ENCODE data around the gene DNAL1. TPM values are rescaled to one million over a fixed set of nuclear protein-coding genes. Genes with fewer than 3 reads are reported as not detected.

Gene DNAL1, protein sequence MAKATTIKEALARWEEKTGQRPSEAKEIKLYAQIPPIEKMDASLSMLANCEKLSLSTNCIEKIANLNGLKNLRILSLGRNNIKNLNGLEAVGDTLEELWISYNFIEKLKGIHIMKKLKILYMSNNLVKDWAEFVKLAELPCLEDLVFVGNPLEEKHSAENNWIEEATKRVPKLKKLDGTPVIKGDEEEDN
- total RNA-seq: 6.2 and 12.0 TPM in 2 replicates

DNA sequence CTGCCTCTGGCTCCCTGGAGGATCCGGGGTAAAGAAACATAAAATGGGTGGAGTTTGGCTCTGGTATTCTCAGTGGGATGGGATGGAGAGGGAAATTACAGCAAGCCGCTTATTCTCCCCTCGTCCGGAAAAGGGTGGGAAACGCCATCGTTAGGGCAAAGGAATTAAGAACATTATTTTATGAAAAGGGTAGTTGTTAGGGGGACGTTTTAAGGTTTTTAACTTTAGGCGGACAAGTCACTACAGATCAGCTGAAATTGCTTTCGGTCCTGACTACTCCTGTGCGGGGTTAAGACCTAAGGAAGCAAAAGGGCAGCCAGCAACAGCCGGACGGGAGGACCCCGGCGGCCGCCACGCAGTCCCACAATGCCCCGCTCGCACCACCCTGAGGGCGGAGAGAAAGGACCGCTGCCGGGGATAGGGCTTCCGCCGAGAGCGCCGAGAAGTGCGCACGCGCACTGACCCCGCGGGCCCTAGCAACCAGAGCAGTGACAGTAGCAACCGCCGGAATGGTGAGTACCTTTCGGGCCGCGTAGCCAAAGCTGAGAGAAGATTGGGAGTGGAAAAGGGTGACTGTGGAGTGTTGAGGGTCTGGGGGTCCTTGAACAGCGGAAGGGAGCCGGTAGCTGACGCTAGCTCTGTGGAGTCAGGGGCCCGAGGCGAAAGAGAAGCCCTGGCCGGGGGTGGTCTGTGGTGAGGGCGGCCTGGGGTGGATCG is at the start of gene DNAL1:
DNAL1 (plus strand) TSS at position 456 of the 717 bp plus-strand sequence; CDS start at position 510, 54 bp downstream.

DNA sequence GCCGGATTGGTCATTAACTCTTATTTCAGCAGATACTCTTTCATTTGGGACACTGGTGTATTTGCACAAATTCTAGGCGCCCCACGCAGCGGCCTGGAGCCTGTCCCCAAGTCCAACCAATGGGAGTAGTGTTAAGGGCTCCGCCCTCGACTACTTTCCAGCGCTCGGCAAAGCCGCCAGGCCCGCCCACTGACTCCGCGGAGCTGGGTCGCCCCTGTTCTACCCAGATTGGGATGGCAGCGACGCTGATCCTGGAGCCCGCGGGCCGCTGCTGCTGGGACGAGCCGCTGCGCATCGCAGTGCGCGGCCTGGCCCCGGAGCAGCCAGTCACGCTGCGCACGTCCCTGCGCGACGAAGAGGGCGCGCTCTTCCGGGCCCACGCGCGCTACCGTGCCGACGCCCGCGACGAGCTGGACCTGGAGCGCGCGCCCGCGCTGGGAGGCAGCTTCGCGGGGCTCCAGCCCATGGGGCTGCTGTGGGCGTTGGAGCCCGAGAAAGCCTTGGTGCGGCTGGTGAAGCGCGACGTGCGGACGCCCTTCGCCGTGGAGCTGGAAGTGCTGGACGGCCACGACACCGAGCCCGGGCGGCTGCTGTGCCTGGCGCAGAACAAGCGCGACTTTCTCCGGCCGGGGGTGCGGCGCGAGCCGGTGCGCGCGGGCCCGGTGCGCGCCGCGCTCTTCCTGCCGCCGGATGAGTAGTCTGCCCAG is 32.3 kb upstream of the DNAL1 start, which contains the start of gene ACOT6:
ACOT6 (plus strand) TSS at position 179 of the 707 bp plus-strand sequence; CDS start at position 234, 55 bp downstream.

DNA sequence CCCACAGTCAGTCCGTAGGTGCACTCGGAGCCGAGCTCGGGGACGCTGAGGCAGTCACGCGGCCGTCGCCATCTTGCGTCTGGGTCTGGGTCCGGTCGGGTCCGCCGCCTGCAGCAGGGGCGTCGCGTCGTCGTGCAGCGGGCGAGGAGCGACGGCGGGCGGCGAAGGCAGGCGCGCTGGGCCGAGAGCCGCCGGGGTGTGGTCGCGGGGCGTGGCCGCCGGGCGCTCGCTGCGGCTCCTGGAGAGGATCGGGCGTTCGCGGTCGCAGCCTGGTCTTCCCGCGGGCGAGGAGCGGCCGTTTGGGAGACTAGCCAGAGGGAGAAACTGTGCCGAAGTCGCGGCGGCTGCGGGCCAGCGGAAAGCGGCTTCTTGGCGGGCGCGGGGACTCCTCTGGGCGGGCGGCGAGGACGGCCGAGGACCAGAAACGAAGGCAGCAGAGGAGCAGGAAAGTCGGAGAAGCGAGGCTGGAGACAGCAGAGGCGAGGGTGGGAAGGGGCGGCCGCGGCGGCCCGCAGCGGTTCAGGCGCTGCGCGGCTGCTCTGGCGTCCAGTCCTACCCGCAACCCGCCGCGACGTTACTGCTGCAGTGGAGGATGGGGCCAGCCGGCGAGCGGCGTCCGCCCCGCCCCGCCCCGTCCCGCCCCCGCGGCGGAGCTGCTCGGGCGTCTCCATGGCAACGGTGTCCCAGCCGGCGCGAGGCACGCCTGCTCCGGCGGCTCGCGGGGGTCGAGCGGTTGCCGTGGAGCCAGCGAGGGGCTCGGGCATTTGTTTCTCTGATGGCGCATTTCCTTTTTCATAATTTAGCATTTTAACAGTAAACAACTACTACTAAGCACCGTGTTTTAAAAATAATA is 69.2 kb downstream of the DNAL1 start, which contains the start of gene PNMA1:
PNMA1 (minus strand) TSS at position 582 of the 853 bp plus-strand sequence. CDS start 745 bp downstream, outside the sequence.

Other genes with a start within 250 kb of the DNAL1 start
- gene NUMB, start 186.4 kb upstream of the DNAL1 start, total RNA-seq: 30.9 and 33.5 TPM in 2 replicates
- gene RIOX1, start 154.1 kb upstream of the DNAL1 start, total RNA-seq: 24.0 and 28.1 TPM in 2 replicates
- 1.3 and 1.8 TPM in 2 replicates for gene ACOT1, start 107.8 kb upstream of the DNAL1 start, total RNA-seq
- gene HEATR4, start 86.0 kb upstream of the DNAL1 start, total RNA-seq: 0.15 TPM in 1 of 2 replicates, not detected in the other
- gene ACOT2, start 75.8 kb upstream of the DNAL1 start, total RNA-seq: 7.8 and 10.3 TPM in 2 replicates
- gene ACOT4, start 53.1 kb upstream of the DNAL1 start, total RNA-seq: under 0.01 and 0.61 TPM in 2 replicates
- gene ACOT6, start 32.5 kb upstream of the DNAL1 start, total RNA-seq: 0.30 TPM in 1 of 2 replicates, not detected in the other
- 21.1 and 22.7 TPM in 2 replicates for gene PNMA1, start 69.4 kb downstream of the DNAL1 start, total RNA-seq
- gene PTGR2, start 206.8 kb downstream of the DNAL1 start, total RNA-seq: 1.9 and 2.1 TPM in 2 replicates
- 67.9 and 72.0 TPM in 2 replicates for gene ZNF410, start 241.9 kb downstream of the DNAL1 start, total RNA-seq